Right lobe of liver (tissue), 6 donors: ENCODE data around the gene ADSS1. TPM values are rescaled to one million over a fixed set of nuclear protein-coding genes. Genes with fewer than 3 reads are reported as not detected.

ENCODE experiments used
- ATAC-seq, 4 donors: fragments of 200-7000 bp; cut with Tn5 transposase; one replicate each; pipeline ENCODE4 v1.9.1; 2020; ENCODE audit warnings: mild to moderate bottlenecking in 4 of 4, moderate library complexity in 4 of 4
- DNase-seq, 3 donors: peaks; one replicate each; pipeline ENCODE4 v3.0.0-alpha.2; 2020
- H3K27ac ChIP-seq, 3 donors: fragments of 200-600 bp; one replicate each; pipeline ENCODE4 v1.8.0; 2022
- H3K27me3 ChIP-seq, 2 donors: fragments of 200-600 bp; one replicate each; pipeline ENCODE4 v1.8.0; 2022
- H3K36me3 ChIP-seq, 4 donors: fragments of 200-600 bp; sonication (generic) in 1 of 4; one replicate each; pipeline versions ENCODE4 v1.5.1 to v1.8.0; 2017 to 2022; ENCODE audit warnings: control low read depth in 1 of 4
- H3K4me1 ChIP-seq, 4 donors: fragments of 200-600 bp; sonication (generic) in 1 of 4; one replicate each; pipeline versions ENCODE4 v1.5.1 to v1.8.0; 2017 to 2022; ENCODE audit warnings: control low read depth in 1 of 4
- H3K4me3 ChIP-seq, 3 donors: fragments of 200-600 bp; one replicate each; pipeline ENCODE4 v1.8.0; 2022
- H3K9me3 ChIP-seq, 4 donors: fragments of 200-600 bp; sonication (generic) in 1 of 4; one replicate each; pipeline versions ENCODE4 v1.5.1 to v1.8.0; 2017 to 2022; ENCODE audit warnings: control low read depth in 1 of 4
- CTCF ChIP-seq, 4 donors: fragments of 200-600 bp in 3 of 4; fragments of 450-650 bp in 1 of 4; IDR thresholded peaks; one replicate each; pipeline versions ENCODE4 v1.5.1 to v1.8.0; 2016 to 2022; ENCODE audit warnings: antibody characterized with exemption in 4 of 4, mild to moderate bottlenecking in 2 of 4
- POLR2A ChIP-seq: fragments of 450-650 bp; IDR thresholded peaks from one replicate; pipeline ENCODE4 v1.6.1; 2017; ENCODE audit warnings: antibody characterized with exemption, mild to moderate bottlenecking
- WGBS: methylation state at CpG from one replicate; pipeline ENCODE4 v1.1.6; 2018; ENCODE audit warnings: low coverage, low lambda C conversion rate; ENCODE audit not compliant: insufficient coverage; ENCODE audit errors: missing lambda C conversion rate; 5-methylcytosine and 5-hydroxymethylcytosine counted together
- intact Hi-C, 2 donors: fragments of 100-400 bp; cut with DNase I; formaldehyde crosslinking; loops; one replicate each; pipeline versions ENCODE4 v1.11.2 to v1.14.1; 2022
- total RNA-seq, 6 experiments: library from RNA; depleted of rRNA in 2 of 6; stranded (reverse); fragments of >200 nt in 2 of 6; fragmentation: NEBNext Ultra II Directional in 3 of 6; extraction: Animal tissue kit (Norgen Biotek cat#: 25700) in 3 of 6; gene quantifications; one replicate each; pipeline versions ENCODE4 v1.1.0 to v1.2.4, GENCODE V29; 2016 to 2023
- donor health status: DM: no; HTN: yes; CAD: no.
- donor health status: DM: no; HTN: no; CAD: no.
- donor health status: DM: no; HTN: no; CAD: no.
- donor health status: DM: no; HTN: yes; CAD: no.
- donor health status: DM: no; HTN: yes; CAD: no.

Gene ADSS1
- total RNA-seq, 6 experiments from 2014 or later: 8.1 to 50.5 (median 36.8) TPM

DNA sequence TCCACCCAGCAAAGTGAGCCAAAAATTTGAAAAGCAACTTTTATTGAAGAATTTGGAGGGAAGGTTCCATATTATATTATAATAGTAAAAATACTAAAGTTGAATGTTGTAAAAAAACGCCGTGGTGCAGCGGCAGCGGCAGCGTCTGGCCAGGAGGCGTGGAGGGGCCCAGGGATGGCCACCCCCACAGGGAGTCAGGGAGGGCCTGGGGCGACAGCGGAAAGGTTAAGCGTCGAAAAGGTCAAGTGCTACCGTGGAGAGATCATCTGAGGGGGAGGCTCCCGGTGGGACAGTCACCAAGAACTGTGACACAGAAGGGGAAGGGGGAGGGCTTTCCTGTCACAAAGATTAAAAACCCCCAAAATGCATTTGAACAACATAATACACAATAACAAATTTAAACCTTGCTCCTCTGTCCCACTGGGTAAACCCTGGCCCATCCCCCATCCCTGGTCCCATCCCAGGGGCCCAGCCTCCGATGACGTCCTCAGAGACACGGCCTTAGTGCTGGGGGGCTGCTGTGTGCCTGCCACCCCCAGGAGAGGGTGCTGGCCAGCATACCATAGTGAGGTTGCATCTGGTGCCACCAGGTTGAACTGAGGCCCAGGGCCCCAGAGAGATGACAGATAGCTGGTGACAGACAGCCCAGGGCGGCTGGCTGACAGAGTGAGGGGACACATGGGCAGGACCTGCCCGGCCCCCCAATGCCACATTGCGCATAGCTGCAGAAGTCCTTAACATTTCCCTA is 45.5 kb downstream of the ADSS1 start:
- 62% methylated on average over 12 of the region's 18 CpGs for WGBS
- intact Hi-C loops: loop anchor here (5.0 kb wide), 1 partner anchor 53 kb away; no protein-coding TSS in a partner anchor

DNA sequence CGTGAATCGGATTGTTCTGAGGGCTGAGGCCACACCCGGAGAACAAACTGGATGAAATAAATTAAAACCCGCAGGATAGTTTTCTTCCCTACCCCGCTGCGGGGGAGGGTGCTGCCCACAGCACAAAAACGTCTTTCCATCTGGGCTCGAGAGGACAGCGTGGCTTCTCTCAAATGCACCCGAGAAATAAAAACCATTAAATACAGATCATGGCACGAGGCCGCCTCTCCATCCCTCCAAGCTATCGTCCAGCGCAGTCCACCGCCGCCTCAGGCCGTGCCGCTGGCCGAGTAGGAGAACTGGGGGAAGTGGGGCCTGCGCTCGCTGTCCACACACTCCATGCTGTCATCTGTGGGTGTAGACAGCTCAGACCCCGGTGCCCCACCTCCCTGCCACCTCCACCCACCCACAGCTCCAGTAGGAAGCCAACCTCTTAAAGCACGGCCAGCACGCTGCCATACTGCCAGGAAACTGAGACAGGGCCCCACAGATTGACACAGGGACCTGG is 46.1 kb downstream of the ADSS1 start:
- no peak overlapping the region for H3K4me3 ChIP-seq
- H3K27ac ChIP-seq: no peak overlapping the region
- peaks cover 0 to 25% (median 11%) of the 10 kb centered on the region in 4 donors for H3K36me3 ChIP-seq
- ATAC-seq (no peak), DNase-seq (no peak)
- peaks cover 0 to 23% (median 11%) of the 10 kb centered on the region in 4 donors for H3K4me1 ChIP-seq
- H3K9me3 ChIP-seq: no peaks in the 10 kb centered on the region
- H3K27me3 ChIP-seq: no peaks in the 10 kb centered on the region
- intact Hi-C loops: loop anchor here in 1 of 2 donors (5.0 kb wide), 1 partner anchor 52 kb away; no protein-coding TSS in a partner anchor
- 61% methylated on average over 5 of the region's 24 CpGs for WGBS
- no peak for TF ChIP-seq CTCF (IDR thresholded peaks at IDR 0.05)

More for the DNA sequence above, 45.5 kb downstream of the ADSS1 start:
- DNase-seq: no peak
- no peak for ATAC-seq
- Histone ChIP-seq H3K4me1 (peaks cover 0 to 25% (median 11%) of the 10 kb centered on the region in 4 donors), H3K4me3 (no peak overlapping the region), H3K27ac (no peak overlapping the region), H3K9me3 (no peaks in the 10 kb centered on the region), H3K36me3 (peaks cover 0 to 22% (median 11%) of the 10 kb centered on the region in 4 donors), H3K27me3 (no peaks in the 10 kb centered on the region)
- no peak for TF ChIP-seq POLR2A
- no peak for TF ChIP-seq CTCF (IDR thresholded peaks at IDR 0.05)

DNA sequence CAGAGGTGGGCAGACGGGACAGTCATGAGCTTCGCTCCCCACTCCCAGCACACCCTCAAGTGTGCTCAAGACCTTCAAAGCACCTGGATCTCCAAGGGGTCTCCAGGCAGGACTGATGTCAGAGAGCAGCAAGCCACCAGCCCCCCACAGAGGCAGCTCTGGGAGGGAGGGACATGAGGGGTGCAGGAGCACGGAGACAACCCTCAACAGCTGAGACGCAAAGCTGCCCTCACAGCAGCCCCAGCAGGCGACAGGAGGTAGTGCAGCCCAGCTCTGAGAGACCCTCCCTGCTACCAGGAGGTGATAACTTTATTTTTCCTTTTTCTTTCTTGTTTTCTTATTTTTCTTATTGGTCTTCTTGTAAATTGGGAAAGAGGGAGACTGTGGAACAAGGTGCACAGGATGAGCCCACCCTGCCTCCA is 46.8 kb downstream of the ADSS1 start:
- WGBS: 100% methylated on average over 2 of the region's 5 CpGs
- H3K36me3 ChIP-seq: peaks cover 0 to 25% (median 11%) of the 10 kb centered on the region in 4 donors
- intact Hi-C loops: loop anchor here in 1 of 2 donors (5.0 kb wide), 1 partner anchor 51 kb away; no protein-coding TSS in a partner anchor
- no peaks in the 10 kb centered on the region for H3K27me3 ChIP-seq
- no peak for ATAC-seq
- H3K4me3 ChIP-seq: no peak overlapping the region
- no peak overlapping the region for H3K27ac ChIP-seq
- peaks cover 0 to 23% (median 11%) of the 10 kb centered on the region in 4 donors for H3K4me1 ChIP-seq
- DNase-seq: no peak
- no peaks in the 10 kb centered on the region for H3K9me3 ChIP-seq
- TF ChIP-seq POLR2A: no peak
- TF ChIP-seq CTCF (IDR thresholded peaks at IDR 0.05): peak; percentile 25 to 37 (median 32)

GRCh38 chr14:104771374-104771773 is 47.3 kb downstream of the ADSS1 start:
- no CpG with 5 or more reads among the region's 4 CpGs for WGBS
- Histone ChIP-seq H3K27ac (no peak overlapping the region), H3K4me3 (no peak overlapping the region), H3K9me3 (no peaks in the 10 kb centered on the region), H3K4me1 (peaks cover 0 to 23% (median 11%) of the 10 kb centered on the region in 4 donors), H3K27me3 (no peaks in the 10 kb centered on the region), H3K36me3 (peaks cover 0 to 25% (median 11%) of the 10 kb centered on the region in 4 donors)
- TF ChIP-seq POLR2A (no peak), CTCF (IDR thresholded peaks at IDR 0.05) (no peak)
- ATAC-seq: no peak
- DNase-seq: no peak
- intact Hi-C loops: loop anchor here in 1 of 2 donors (5.0 kb wide), 1 partner anchor 51 kb away; no protein-coding TSS in a partner anchor
